ENCODE data around the gene PPP1R1A.

The PPP1R1A gene

DNA sequence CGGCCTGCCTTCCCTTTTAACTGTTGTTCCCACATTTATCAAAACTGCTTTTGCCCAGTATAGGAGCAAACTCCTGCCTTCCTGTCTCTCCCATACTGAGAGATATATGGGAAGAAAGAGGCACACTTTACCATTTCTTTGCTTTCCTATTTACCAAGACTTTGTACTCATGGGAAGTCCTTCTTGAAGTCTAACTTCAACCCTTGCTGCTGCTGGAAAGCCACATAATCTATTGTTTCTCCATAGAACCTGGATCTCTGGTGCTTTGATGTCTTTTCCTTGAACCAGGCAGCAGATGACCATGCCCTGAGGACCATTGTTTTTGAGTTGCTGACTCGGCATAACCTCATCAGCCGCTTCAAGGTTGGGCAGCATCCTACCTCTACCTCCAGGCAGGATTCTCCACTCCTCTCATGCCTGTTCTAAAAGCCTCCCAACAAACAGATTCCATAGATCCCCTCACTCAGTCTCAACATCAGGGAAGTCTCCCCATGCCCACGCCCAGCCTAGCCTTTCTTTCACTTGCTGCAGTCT is 18.4 kb downstream of the PPP1R1A start:
- no peak for DNase-seq

DNA sequence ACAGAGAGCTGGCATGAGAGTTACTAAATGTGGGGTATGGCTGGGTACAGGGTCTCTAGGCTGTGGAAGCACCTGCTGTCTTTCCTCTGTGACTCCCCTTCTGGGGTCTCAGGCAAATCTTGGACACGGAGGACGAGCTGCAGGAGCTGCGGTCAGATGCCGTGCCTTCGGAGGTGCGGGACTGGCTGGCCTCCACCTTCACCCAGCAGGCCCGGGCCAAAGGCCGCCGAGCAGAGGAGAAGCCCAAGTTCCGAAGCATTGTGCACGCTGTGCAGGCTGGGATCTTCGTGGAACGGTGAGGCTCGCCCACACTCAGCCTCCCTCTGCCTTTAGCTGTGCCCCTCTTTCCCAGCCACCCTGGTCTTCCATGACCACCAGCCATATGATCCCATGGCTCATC is 19.4 kb downstream of the PPP1R1A start:
- DNase-seq, result no peak

DNA sequence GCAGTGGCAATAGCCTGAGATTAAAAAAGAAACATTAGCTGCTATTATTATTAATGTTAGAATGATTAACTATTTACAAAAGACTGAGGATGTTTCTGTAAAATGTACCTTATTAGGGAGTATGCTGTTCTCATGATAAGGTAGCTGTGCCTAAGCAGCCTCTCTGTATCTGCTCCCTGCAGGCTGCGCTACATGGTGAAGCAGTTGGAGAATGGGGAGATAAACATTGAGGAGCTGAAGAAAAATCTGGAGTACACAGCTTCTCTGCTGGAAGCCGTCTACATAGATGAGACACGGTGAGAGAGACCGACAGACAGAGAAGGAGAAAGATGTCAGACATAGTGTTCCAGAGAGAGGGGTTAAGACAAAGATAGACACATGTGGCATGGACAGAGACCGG is 21.7 kb downstream of the PPP1R1A start:
- DNase-seq, result no peak

DNA sequence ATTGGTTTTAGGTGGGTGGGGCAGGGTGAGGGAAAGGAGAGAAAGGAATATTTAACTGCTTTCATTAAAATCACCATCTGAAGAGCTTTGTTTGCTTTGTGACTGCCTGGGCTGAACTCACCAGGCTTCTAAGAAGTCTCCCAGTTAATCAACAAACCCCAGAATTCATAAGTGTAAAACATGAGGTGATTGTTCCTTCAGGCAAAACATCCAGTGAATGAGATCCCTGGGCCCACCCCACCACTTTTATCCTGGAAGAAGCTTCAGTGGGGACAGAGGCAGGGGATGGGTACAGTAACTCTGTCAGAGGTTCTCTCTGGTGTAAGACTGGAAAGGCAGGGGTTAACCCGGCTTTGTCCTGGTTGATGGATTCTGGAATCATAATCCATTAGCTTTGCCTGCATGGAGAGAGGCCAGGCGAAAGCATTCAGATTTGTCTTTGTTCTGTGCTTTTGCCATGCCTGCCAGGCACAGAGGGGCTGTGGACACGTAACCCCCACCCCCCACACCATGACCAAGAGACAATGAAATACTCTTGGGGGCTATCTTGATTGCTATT is 22.4 kb downstream of the PPP1R1A start:
- no peak for DNase-seq

DNA sequence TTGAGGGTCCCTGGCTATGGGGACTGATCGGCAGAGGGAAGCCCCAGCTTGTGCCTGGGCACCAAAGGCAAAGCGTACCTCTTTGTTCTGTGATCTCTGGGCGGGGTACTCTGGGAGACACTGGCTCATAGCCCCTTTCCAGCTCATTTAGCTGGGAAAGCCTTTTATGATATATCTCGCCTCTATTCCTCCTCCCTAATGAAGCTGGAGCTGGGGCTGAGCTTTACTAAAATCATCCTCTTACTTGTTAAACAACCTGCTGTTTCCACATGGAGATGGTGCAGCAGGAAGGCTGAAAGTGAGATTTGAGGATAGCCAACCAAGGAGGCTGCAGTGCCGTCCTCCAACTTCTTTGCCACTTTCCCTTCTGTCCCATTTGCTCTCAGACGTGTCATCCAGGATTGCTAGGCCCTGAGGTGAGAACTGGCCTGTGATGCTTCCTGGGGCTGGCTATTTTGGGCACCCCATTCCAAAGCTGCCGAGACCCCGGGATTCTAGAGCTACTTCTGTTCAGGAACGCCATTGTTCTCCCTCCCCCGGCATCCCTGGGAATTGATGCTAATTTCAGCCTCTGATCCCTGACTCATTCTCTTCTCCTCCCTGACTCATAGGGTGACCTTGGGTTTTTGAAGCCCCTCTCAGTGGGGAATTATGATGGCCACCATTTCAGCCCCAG is 23.0 kb downstream of the PPP1R1A start:
- no peak for DNase-seq

DNA sequence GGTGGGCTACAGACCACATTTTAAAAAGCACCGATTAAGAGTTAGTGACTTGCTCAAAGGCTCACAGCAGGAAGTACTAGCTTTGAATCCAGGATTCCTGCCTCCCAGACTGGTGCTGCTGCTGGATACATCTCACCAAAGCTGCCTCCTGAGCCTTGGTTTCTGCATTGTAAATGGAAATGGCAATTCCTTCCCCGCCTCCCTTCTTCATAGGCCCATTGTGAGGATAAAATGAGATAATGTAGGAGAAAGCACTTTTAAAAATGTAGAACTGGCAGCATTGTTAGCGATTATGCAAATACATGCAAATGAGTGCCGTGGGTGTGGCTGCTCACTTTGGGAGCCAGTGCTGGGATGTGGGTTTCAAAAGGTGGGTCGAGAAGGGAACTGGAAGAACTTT is 23.7 kb downstream of the PPP1R1A start:
- DNase-seq, result no peak

DNA sequence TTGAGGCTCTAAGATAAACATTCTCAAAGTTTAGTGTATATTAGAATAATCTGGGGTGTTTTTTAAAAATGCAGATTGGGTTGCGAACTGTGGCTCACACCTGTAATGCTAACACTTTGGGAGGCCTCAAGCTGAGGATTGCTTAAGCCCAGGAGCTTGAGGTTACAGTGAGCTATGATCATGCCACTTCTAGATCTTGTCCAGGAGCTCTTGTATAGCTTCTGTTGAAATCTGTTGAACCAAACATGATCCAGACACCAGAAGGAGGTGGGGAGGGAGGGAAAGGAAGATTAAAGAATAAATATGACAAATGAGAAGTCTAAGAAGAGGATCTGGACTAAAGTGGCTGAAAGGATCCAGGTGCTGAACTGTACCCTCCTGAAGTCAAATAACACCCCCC is 24.7 kb downstream of the PPP1R1A start:
- no peak for DNase-seq

DNA sequence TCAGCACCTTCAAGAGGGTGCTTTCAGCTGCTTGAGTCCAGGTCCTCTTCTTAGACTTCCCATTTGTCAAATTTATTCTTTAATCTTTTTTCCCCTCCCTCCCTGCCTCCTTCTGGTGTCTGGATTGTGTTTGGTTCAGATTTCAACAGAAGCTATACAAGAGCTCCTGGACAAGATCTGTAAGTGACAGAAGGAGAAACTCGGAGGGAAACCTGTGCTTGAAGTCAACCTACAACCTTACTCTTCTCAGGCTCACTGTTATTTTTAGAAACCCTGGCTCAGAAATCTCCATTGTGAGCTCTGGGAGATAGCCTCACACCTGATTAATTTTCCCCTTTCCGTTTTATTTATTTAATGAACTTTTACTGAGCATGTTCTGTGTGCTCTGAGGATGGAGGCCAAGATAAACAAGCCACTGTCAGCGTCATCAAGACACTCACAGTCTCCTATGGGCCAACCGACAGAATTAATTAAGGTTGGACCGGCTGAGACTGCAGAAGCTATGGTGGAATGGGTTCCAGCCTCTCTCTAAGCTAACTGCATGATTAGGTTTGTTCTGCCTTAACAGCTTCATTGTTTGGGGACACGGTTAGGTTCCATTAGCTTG is 25.6 kb downstream of the PPP1R1A start:
- DNase-seq, result no peak

DNA sequence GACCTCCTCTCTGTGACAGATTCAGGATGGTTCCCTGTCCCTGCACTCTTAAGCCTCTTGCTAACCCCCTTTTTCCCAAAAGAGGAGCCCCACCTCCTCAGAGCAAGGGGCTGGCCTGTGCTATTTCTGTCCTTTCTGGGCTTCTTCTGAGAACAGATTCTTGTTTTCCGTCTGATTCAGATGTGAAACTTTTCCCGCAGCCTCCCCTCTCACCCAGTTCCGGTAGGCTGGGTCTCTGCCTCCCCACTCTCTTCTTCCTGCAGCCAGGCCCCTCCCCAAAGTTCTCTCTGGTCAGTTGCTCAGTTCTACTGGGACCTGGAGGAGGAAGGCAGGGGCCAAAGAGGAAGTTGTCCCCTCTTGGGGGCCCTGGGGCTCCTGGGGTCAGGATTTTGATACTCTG is 27.3 kb downstream of the PPP1R1A start:
- DNase-seq, result no peak

DNA sequence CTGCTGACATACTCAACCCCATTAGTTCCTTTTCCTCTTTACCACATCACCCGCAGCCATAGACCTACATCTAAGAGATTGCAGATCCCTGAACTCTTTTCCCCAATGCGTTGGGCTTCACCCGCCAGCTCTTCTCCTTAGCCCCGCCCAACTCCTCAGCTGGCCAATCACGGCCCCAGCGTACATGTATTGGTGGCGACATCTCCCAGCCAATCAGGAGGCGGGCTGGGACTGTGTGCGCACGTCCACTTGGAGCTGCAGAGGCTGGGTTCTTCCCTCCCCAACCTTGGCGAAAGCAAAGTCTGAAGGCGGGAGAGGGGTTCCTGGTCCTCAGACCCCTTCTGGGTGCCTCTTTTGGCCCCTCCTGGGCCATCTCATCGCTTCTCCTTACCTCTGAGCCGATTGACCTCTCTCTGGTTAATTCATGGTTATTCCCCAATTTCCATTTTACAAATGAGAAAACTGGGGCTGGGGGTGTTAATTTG is 28.0 kb downstream of the PPP1R1A start:
- peak; percentile 81 for DNase-seq

DNA sequence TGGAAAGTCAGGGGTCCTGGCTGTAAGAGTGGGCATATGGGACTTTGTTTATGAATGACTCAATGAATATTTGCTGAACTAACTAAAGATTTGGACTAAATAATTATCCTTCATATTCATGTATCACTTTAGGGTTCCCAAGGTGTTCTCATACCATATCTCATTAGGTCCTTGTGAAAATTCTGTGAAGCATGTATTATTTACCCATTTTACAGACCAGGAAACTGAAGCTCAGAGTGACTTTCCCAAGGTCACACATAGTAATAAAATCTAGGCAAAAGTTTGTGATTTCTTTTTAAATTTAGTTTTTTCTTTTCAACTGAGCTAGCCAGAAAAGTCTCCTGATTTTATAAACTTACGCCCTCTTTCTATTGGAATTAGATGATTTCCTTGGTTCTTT is 29.7 kb downstream of the PPP1R1A start:
- DNase-seq, result no peak

DNA sequence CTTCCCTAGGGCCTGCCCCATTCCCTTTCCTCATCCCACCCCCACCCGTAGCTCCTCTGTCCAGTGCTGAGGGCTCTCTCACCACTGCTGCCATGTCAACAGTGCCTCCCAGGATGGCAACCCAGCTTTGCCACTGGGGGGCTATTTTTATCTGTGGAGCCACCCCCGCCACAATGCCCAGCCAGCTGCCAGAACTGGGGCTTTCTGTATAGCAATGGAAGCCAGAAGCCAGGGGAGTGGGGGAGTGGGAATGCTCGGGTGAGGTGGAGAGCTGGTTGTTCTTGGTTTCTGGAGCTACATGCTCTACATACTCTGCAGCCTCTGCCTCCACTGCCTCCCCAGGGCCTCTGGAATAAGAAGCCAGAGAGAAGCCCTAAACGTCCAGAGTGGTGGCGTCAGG is 30.1 kb downstream of the PPP1R1A start:
- DNase-seq, result no peak

DNA sequence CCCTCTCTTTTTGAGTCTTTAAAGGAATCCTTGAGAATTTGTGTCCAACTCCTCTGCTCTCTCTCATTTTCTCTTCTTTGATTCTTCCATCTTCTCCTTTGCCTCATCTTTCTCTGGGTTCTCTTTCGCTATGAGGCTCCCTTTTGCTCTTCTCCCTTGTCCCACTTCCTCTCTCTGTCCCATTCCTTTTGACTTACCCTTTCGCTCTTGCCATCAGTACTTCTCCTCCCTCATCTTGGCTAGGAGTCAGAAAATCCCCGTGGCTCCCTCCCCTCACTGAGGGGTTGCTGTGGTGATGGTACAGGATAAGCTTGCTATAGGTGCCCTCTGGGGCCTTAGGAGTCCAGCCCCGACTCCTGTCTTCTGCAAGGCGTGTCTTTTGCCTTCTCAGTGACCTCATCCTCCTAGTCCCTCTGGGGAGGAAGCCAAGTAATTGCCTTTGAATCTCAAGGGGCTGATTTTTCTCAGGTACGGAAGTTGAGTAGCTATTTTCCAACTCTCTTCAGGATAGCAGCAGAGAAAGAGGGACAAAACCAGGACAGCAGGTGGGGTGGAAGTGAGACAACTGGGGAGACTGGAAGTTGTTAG is 32.7 kb downstream of the PPP1R1A start:
- no peak for DNase-seq

DNA sequence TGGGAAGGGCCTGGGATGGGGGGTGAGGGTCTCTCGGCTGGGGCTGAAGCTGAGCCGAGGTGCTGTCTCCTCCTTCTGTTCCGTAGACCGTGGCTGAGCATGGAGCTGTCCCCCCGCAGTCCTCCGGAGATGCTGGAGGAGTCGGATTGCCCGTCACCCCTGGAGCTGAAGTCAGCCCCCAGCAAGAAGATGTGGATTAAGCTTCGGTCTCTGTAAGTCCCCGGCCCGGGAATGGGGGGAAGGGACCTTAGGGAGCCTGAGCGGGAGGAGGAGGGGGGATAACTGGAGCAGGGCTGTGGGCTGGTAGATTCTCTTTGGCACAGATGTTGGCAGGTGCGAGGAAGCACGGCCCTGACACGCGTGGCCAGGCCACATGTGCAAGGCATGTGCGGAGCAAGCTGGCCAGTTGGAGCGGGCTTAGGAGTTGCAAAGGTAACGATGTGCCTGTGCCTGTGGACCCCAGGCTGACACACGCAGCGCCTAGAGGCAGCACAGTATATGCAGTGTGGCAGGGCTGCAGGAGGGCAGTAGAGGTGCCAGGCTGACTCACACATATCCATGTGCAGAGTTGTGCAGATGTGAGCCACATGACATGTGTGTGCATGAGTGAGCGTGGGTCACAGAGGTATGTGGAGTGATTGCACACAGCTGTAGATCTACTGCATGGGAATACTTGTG is 38.5 kb downstream of the PPP1R1A start:
- DNase-seq, result peak; percentile 15

DNA sequence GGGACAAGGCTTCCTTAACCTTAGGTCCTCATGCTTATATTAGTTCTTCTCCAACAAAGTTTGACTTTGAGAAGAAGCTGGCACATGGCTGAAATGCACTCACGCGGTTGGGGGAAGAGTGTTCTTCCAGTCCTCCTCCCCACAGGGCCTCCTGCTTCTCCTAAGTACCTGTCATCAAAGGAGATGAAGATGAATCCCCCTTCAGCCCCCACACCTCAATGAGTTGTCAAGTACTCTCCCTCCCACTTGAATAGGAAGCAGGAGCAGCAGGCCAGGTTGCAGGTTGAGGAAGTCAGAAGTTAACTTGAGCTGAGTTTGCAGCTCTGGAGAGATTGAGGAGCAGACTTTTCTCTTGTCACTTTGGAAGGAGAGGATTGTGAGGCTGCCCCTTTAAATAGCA is 41.9 kb downstream of the PPP1R1A start:
- DNase-seq, result no peak

DNA sequence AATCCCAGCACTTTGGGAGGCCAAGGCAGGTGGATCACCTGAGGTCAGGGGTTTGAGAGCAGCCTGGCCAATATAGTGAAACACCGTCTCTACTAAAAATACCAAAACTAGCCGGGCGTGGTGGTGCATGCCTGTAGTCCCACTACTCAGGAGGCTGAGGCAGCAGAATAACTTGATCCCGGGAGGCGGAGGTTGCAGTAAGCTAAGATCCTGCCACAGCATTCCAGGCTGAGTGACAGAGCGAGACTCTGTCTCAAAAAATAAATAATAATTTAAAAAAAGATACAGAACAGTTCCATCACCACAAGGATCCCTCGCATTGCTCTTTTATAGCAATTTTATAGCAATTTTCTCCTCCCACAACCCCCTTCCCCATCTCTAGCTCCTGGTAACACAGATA is 43.7 kb downstream of the PPP1R1A start:
- DNase-seq, result no peak

DNA sequence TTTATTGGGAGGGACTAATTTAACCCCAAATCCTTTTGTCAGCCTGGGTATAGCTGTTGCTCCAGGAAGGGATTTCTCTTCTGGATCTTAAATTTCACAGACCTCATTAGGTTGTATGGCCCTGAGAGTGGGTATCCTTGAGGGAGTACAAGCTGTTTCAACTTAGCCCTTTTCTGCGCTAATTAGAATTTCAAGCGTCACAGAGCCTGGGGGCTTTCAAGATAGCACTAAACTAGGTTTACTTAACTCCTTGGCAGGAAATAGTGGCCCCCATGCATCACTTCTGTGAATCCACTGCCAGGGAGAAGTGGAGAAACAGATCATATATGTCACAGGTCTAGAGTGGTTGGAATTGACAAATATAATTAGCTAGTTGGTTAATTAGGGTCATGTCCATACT is 44.9 kb downstream of the PPP1R1A start:
- DNase-seq, result no peak

DNA sequence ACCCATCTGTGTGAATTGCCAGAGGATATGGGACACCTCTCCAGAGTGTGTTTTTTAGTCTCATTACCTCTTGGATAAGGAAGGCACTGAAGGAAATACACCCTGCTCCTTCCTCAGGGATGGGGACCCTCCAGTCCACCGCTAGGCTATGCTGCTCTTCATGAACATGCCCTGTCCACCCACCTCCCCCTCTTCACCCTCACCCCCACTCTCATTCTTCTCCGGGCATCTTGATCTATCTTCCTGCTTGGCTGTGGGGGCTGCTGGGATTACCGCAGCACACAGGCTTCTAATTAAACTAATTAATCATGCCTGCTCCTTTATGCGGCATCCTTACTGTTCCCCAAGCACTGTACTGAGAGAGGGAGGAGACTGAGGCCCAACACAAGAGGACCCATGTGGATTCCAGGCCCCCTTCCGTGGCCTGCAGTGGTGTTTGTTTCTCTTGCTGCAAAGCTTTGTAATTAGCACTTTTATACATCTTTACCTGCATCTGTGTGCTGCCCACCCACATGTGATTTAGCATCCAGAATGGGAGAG is 46.6 kb downstream of the PPP1R1A start:
- no peak for DNase-seq

DNA sequence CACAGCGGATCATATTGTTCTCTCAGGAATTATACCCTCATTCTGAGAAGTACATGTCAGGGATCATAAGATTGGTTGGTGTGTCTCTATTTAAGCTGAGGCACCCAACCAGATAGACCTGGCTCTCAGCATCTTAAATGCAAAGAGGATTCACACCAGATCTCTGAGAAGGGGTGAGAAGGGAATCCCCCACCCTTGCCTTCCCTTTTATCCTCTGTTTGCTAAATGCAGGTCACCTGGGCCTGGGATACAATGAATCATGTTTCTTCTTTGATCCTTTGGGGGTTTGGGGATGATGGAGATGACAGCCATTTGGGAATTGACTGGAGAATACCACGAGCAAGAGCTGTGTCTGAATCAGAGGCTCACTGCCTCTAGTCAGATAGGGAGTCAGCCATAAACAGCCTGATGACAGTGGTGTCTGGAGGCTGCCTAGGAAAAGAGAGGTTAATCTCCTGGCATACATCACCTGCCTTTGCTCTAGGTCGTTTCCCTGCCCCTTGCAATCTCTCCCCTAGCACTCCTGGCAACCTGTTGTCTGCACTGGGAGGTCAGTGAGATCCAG is 50.2 kb downstream of the PPP1R1A start:
- DNase-seq, result no peak

DNA sequence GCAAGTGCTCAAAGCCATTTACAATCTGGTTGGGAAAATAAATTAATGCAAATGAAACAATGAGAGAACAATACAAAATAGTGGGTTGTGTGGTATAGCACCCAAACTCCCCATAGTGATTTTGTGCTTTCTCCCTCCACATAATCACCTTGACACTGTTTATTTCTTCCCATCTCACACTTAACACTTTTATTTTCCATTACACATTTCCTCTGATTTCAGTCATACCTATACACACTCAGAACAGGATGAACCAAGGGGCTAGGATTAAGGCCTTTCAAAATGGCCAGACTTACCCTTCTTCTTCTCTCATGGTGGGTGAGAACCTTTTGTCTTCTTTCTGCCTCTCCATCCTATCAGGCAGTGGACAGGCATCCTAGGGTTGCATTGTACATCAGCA is 53.0 kb downstream of the PPP1R1A start:
- no peak for DNase-seq

DNA sequence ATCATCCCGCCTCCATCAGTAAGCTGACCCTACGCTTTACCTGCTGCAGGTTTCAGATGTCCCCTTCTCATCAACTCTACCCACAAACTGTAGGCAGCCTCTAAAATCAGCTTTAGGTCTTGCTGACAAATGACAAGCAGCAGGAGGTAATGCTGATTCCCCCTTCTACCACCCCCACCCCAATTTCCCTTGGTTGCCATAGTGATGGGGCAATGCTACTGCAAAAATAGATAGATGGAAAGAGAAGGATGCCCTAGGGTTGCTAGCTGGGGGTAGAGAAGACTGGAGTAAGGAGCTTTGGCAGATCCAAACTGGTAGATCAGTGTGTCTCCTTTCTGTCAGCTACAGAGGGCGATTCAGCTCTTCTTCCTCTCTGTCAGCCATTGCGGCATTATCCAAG is 58.9 kb downstream of the PPP1R1A start:
- no peak for DNase-seq

Measured in HCEC 1CT (cell line).